H1 (cell line): ENCODE results near the gene SLC39A11.

Experiments used
- CREB1 ChIP-seq: IDR thresholded peaks from 2 replicates; pipeline ENCODE4 v1.6.1; 2012; ENCODE audit warnings: inconsistent platforms
- CTCF ChIP-seq, 3 experiments: IDR thresholded peaks; 1 replicate in 2 of 3; 2 replicates in 1 of 3; pipeline versions ENCODE4 v1.5.1 to v1.6.1; 2011; ENCODE audit warnings: low read length in 3 of 3, mild to moderate bottlenecking in 3 of 3, inconsistent platforms in 2 of 3, low read depth in 1 of 3, moderate library complexity in 1 of 3; ENCODE audit not compliant: insufficient read depth in 1 of 3; ENCODE audit errors: control extremely low read depth in 1 of 3
- EGR1 ChIP-seq: IDR thresholded peaks from 2 replicates; pipeline ENCODE4 v1.6.1; 2011; ENCODE audit warnings: low read depth, low read length, borderline replicate concordance
- EP300 ChIP-seq, 2 experiments: IDR thresholded peaks; 1 replicate in 1 of 2; 2 replicates in 1 of 2; pipeline ENCODE4 v1.6.1; 2011 to 2012; ENCODE audit warnings: low read depth in 2 of 2, low read length in 2 of 2, mild to moderate bottlenecking in 2 of 2, borderline replicate concordance in 1 of 2, inconsistent platforms in 1 of 2, moderate library complexity in 1 of 2
- EZH2 ChIP-seq: fragments of 200-600 bp; sonication (generic); IDR thresholded peaks from 2 replicates; pipeline ENCODE4 v1.7.1; 2012; ENCODE audit warnings: low read depth, mild to moderate bottlenecking, moderate library complexity, low read length, inconsistent platforms; ENCODE audit not compliant: severe bottlenecking
- JUN ChIP-seq: IDR thresholded peaks from 2 replicates; pipeline ENCODE4 v1.6.1; 2011; ENCODE audit warnings: low read depth, mild to moderate bottlenecking, improper control_type of control experiment, low read length
- JUND ChIP-seq: IDR thresholded peaks from 2 replicates; pipeline ENCODE4 v1.6.1; 2011; ENCODE audit warnings: mild to moderate bottlenecking, improper control_type of control experiment, low read length
- POLR2AphosphoS5 ChIP-seq: IDR thresholded peaks from 2 replicates; pipeline ENCODE4 v1.6.1; 2011; ENCODE audit warnings: low read depth, low read length
- SP1 ChIP-seq: IDR thresholded peaks from 2 replicates; pipeline ENCODE4 v1.6.1; 2011; ENCODE audit warnings: low read depth, low read length
- TEAD4 ChIP-seq: IDR thresholded peaks from 2 replicates; pipeline ENCODE4 v1.6.1; 2012; ENCODE audit warnings: low read depth, low read length, inconsistent platforms, mixed read lengths
- ZNF274 ChIP-seq: IDR thresholded peaks from 2 replicates; pipeline ENCODE4 v1.7.0; 2012; ENCODE audit warnings: low read length, borderline replicate concordance; ENCODE audit errors: extremely low read depth

- TF ChIP-seq TEAD4, result no peak
- no peak for TF ChIP-seq EP300 (IDR thresholded peaks at IDR 0.05; ENCODE audit: borderline replicate concordance in 1 of 2, low read depth in 2 of 2, low read length in 2 of 2)
- TF ChIP-seq EZH2, result no peak
- TF ChIP-seq CREB1, result no peak
- no peak for TF ChIP-seq CTCF (IDR thresholded peaks at IDR 0.05; ENCODE audit: control extremely low read depth in 1 of 3, insufficient read depth in 1 of 3, low read depth in 1 of 3, low read length in 3 of 3)
- TF ChIP-seq JUN, result no peak
- TF ChIP-seq SP1, result no peak
- no peak for TF ChIP-seq POLR2AphosphoS5
- TF ChIP-seq ZNF274, result no peak
- no peak for TF ChIP-seq EGR1
- no peak for TF ChIP-seq JUND
Measured at GRCh38 chr17:72913142-72913682, 179.3 kb downstream of the SLC39A11 start.
